ENCODE measurements around the gene MAP3K21.

The MAP3K21 gene

DNA sequence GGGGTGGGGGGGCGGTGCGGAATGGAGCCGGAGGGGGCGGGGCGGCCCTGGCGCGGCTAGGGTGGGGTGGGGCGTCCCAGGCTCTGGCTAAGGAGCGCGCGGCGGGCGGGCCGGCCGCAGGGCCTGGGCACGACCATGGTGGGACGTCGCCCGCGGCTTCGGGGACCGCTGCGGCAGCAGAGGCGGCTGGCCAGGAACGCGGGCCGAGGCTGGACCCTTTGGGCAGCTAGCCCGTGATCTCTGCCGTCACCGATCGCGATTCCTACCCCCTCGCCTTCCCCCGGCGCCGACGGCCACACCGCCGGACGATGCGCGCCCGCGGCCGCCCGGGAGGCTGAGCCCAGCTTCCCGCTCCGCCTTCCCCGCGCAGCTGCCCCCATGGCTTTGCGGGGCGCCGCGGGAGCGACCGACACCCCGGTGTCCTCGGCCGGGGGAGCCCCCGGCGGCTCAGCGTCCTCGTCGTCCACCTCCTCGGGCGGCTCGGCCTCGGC lies at the start of gene MAP3K21:
Gene MAP3K21, plus strand, starts transcription at position 74 of the 491 bp plus-strand sequence. Its CDS starts 305 bp downstream, at position 379.
- Histone ChIP-seq H3K4me1 (ENCODE audit: low read length) (peaks cover 19% of the 10 kb centered on the region; the same call in 1 of the 2 replicates), H3K9me2 (replicated peaks; ENCODE audit: insufficient read depth, low read length) (no peaks in the 10 kb centered on the region), H3K9ac (ENCODE audit: low read length) (peak within 1 kb of the TSS; percentile 76), H3K4me3 (ENCODE audit: low read length) (peak within 1 kb of the TSS; percentile 84), H3K79me2 (ENCODE audit: low read length) (peaks cover 38% of the 10 kb centered on the region), H2AFZ (ENCODE audit: low read length) (peak within 1 kb of the TSS; percentile 87), H3K27ac (ENCODE audit: low read length) (peak within 1 kb of the TSS; percentile 46; the same call in 1 of the 2 replicates), H3F3A (ENCODE audit: insufficient read depth, low read length) (peaks cover 12% of the 10 kb centered on the region), H3K9me3 (replicated peaks; ENCODE audit: insufficient read depth, low read length) (no peaks in the 10 kb centered on the region), H3K4me2 (ENCODE audit: low read depth, low read length) (peak within 1 kb of the TSS; percentile 100), H4K20me1 (ENCODE audit: insufficient read depth, low read length) (no peaks in the 10 kb centered on the region), H3K27me3 (replicated peaks; ENCODE audit: insufficient read depth, low read length) (no peaks in the 10 kb centered on the region), H3K36me3 (replicated peaks; ENCODE audit: insufficient read depth, low read length) (no peaks in the 10 kb centered on the region)
- TF ChIP-seq EZH2 (optimal IDR thresholded peaks at IDR 0.05; ENCODE audit: low read depth, low read length) = no peak
- TF ChIP-seq CTCF (IDR thresholded peaks at IDR 0.05; ENCODE audit: low read length) = no peak
- no peak for DNase-seq

GRCh38 chr1:233278631-233279030 lies 48.9 kb upstream of the MAP3K21 start:
- DNase-seq = no peak
- H3K4me2 ChIP-seq (ENCODE audit: low read depth, low read length) = no peak overlapping the region
- no peaks in the 10 kb centered on the region for H3K9me3 ChIP-seq (replicated peaks; ENCODE audit: insufficient read depth, low read length)
- no peaks in the 10 kb centered on the region for H3K27me3 ChIP-seq (replicated peaks; ENCODE audit: insufficient read depth, low read length)
- no peak overlapping the region for H3K27ac ChIP-seq (ENCODE audit: low read length)
- no peaks in the 10 kb centered on the region for H3K36me3 ChIP-seq (replicated peaks; ENCODE audit: insufficient read depth, low read length)
- TF ChIP-seq EZH2 (optimal IDR thresholded peaks at IDR 0.05; ENCODE audit: low read depth, low read length) (no peak), CTCF (IDR thresholded peaks at IDR 0.05; ENCODE audit: low read length) (no peak), EZH2phosphoT487 (IDR thresholded peaks at IDR 0.05; ENCODE audit: low read length) (no peak)
- H3K4me1 ChIP-seq (ENCODE audit: low read length) = peaks cover 21% of the 10 kb centered on the region
- H3K9me2 ChIP-seq (replicated peaks; ENCODE audit: insufficient read depth, low read length) = no peaks in the 10 kb centered on the region
- H3F3A ChIP-seq (ENCODE audit: insufficient read depth, low read length) = peaks cover 16% of the 10 kb centered on the region
- peaks cover 14% of the 10 kb centered on the region for H3K79me2 ChIP-seq (ENCODE audit: low read length)
- no peak overlapping the region for H3K4me3 ChIP-seq (ENCODE audit: low read length)
- H2AFZ ChIP-seq (ENCODE audit: low read length) = no peak overlapping the region
- no peaks in the 10 kb centered on the region for H4K20me1 ChIP-seq (ENCODE audit: insufficient read depth, low read length)
- no peak overlapping the region for H3K9ac ChIP-seq (ENCODE audit: low read length)

GRCh38 chr1:233279971-233280370 lies 47.6 kb upstream of the MAP3K21 start:
- H3K9ac ChIP-seq (ENCODE audit: low read length) = no peak overlapping the region
- peaks cover 20% of the 10 kb centered on the region for H3K79me2 ChIP-seq (ENCODE audit: low read length)
- no peaks in the 10 kb centered on the region for H3K27me3 ChIP-seq (replicated peaks; ENCODE audit: insufficient read depth, low read length)
- no peaks in the 10 kb centered on the region for H3K9me2 ChIP-seq (replicated peaks; ENCODE audit: insufficient read depth, low read length)
- peaks cover 21% of the 10 kb centered on the region for H3K4me1 ChIP-seq (ENCODE audit: low read length)
- peaks cover 16% of the 10 kb centered on the region for H3F3A ChIP-seq (ENCODE audit: insufficient read depth, low read length)
- no peaks in the 10 kb centered on the region for H4K20me1 ChIP-seq (ENCODE audit: insufficient read depth, low read length)
- no peak overlapping the region for H2AFZ ChIP-seq (ENCODE audit: low read length)
- TF ChIP-seq EZH2 (optimal IDR thresholded peaks at IDR 0.05; ENCODE audit: low read depth, low read length) = no peak
- TF ChIP-seq CTCF (IDR thresholded peaks at IDR 0.05; ENCODE audit: low read length) = no peak
- TF ChIP-seq EZH2phosphoT487 (IDR thresholded peaks at IDR 0.05; ENCODE audit: low read length) = no peak
- H3K4me2 ChIP-seq (ENCODE audit: low read depth, low read length) = no peak overlapping the region
- H3K4me3 ChIP-seq (ENCODE audit: low read length) = no peak overlapping the region
- no peaks in the 10 kb centered on the region for H3K9me3 ChIP-seq (replicated peaks; ENCODE audit: insufficient read depth, low read length)
- H3K36me3 ChIP-seq (replicated peaks; ENCODE audit: insufficient read depth, low read length) = no peaks in the 10 kb centered on the region
- DNase-seq = no peak
- H3K27ac ChIP-seq (ENCODE audit: low read length) = no peak overlapping the region
